NB4 (cell line): ENCODE data around the gene PLXDC1.
A peak's percentile ranks its signal among the peaks of the same experiment; 100 is the strongest.
"Not testable (repeated sequence)": the region's sequence is repeated elsewhere in the genome, so short reads cannot be mapped to it uniquely, and the experiment has no call there.

Experiments
- DNase-seq: peaks from one replicate; pipeline ENCODE4 v3.0.0; 2010; ENCODE audit warnings: low read depth
- H3K4me3 ChIP-seq: one replicate; pipeline ENCODE4 v1.5.1; 2011; ENCODE audit warnings: mild to moderate bottlenecking, low read depth, low read length, moderate library complexity
- MYC ChIP-seq: IDR thresholded peaks from 2 replicates; pipeline ENCODE4 v1.6.1; 2011; ENCODE audit warnings: low read depth, low read length
- POLR2A ChIP-seq: IDR thresholded peaks from 2 replicates; pipeline ENCODE4 v1.6.1; 2011; ENCODE audit warnings: mild to moderate bottlenecking; ENCODE audit not compliant: insufficient read length; ENCODE audit errors: extremely low read depth
- TF ChIP-seq, protein P1 (sequence below): IDR thresholded peaks from 2 replicates; pipeline ENCODE4 v1.6.1; 2011; ENCODE audit warnings: low read depth, low read length
- TF ChIP-seq, protein P2 (sequence below): IDR thresholded peaks from one replicate; pipeline ENCODE4 v1.5.1; 2012; ENCODE audit warnings: low read depth, low read length

Gene PLXDC1

DNA sequence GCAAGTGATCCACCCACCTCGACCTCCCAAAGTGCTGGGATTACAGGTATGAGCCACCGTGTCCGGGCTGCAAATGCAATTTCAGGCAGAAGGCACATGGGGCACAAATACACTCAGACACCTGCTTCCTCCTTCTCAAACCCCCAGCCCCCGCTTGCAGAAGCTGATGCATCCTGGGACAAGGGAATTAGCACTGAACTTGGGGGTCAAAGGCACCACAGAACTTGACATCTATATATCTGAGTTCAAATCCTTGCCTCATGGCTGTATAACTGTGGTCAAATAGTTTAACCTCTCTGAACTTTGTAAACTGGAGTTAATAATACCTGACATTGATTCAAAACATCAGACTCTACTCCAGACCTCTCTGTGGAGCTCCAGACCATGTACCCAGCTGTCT lies 18.7 kb upstream of the PLXDC1 start:
- no peak overlapping the region for H3K4me3 ChIP-seq
- TF ChIP-seq, protein P1, sequence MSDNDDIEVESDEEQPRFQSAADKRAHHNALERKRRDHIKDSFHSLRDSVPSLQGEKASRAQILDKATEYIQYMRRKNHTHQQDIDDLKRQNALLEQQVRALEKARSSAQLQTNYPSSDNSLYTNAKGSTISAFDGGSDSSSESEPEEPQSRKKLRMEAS = no peak
- no peak for TF ChIP-seq MYC
- TF ChIP-seq, protein P2, sequence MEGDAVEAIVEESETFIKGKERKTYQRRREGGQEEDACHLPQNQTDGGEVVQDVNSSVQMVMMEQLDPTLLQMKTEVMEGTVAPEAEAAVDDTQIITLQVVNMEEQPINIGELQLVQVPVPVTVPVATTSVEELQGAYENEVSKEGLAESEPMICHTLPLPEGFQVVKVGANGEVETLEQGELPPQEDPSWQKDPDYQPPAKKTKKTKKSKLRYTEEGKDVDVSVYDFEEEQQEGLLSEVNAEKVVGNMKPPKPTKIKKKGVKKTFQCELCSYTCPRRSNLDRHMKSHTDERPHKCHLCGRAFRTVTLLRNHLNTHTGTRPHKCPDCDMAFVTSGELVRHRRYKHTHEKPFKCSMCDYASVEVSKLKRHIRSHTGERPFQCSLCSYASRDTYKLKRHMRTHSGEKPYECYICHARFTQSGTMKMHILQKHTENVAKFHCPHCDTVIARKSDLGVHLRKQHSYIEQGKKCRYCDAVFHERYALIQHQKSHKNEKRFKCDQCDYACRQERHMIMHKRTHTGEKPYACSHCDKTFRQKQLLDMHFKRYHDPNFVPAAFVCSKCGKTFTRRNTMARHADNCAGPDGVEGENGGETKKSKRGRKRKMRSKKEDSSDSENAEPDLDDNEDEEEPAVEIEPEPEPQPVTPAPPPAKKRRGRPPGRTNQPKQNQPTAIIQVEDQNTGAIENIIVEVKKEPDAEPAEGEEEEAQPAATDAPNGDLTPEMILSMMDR = no peak
- TF ChIP-seq POLR2A = no peak
- peak; percentile 48 for DNase-seq

DNA sequence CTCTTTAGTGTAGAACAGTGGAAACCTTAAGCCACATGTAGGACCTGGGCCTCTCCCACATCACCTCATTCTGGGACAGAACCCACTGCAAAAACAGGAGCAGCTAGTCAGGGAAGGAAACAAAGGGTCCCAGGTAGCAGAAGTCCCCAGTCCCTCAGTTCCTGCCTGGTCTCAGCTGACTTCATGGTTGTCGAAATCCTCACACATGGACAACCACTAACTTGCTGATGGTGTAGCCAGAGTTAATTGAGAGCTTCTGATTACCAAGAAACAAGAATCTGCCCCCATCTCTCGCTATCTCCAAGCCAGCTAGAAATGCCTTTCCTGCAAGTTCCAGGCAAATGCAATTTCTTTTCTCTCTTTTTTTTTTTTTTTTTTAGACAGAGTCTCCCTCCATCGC lies 18.1 kb upstream of the PLXDC1 start:
- H3K4me3 ChIP-seq = no peak overlapping the region
- TF ChIP-seq MYC (no peak), POLR2A (no peak)
- TF ChIP-seq, protein P2 = no peak
- TF ChIP-seq, protein P1 = no peak
- DNase-seq = peak; percentile 58

DNA sequence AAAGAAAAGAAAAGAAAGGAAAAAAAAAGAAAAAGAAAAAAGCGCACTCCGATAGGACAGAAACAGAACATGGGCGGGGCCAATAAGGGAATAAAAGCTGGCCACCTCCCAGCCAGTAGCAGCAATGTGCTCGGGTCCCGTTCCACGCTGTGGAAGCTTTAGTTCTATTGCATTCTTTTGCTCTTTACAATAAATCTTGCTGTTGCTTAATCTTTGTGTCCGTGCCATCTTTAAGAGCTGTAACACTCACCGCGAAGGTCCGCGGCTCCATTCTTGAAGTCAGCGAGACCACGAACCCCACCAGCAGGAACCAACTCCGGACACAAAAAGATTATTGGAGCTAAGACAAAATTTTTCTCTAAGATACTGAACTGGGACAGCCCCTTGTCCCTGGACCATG lies 17.7 kb upstream of the PLXDC1 start:
- TF ChIP-seq, protein P1 = no peak
- TF ChIP-seq, protein P2 = no peak
- TF ChIP-seq POLR2A (no peak), MYC (no peak)
- peak; percentile 71 for DNase-seq
- no peak overlapping the region for H3K4me3 ChIP-seq

DNA sequence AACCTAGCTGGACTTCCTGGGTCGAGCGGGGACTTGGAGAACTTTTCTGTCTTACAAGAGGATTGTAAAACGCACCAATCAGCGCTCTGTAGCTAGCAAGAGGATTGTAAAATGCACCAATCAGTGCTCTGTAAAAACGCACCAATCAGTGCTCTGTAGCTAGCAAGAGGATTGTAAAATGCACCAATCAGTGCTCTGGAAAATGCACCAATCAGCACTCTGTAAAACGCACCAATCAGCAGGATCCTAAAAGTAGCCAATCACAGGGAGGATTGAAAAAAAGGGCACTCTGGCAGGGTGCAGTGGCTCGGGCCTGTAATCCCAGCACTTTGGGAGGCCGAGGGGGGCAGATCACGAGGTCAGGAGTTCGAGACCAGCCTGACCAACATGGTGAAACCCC lies 17.1 kb upstream of the PLXDC1 start:
- DNase-seq, H3K4me3 ChIP-seq: not testable (repeated sequence)

DNA sequence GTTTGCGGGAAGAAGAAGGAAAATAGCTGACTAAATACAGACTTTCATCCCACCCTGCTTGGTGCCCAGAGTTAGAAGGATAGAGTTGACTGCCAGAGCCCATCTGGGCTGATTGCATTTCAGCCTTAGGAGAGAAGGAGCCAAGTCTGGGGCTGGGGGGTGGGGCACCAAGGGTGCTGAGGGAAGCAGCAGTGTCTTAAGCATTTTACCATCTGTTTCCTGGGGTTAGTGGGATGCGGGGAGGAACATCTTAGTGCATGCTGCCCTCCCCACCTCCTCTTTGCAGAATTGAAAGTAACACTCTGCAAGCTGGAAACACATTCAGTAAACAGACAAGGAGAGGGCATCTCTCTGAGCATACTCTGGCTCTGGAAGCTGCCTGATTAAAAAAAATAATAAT lies 16.0 kb upstream of the PLXDC1 start:
- peak; percentile 98 for DNase-seq
- TF ChIP-seq, protein P1 = peak; percentile 11; the same call in 1 of the 2 replicates
- TF ChIP-seq MYC (peak; percentile 67; the same call in 1 of the 2 replicates), POLR2A (no peak)
- TF ChIP-seq, protein P2 = no peak
- H3K4me3 ChIP-seq = peak overlapping the region; percentile 13

DNA sequence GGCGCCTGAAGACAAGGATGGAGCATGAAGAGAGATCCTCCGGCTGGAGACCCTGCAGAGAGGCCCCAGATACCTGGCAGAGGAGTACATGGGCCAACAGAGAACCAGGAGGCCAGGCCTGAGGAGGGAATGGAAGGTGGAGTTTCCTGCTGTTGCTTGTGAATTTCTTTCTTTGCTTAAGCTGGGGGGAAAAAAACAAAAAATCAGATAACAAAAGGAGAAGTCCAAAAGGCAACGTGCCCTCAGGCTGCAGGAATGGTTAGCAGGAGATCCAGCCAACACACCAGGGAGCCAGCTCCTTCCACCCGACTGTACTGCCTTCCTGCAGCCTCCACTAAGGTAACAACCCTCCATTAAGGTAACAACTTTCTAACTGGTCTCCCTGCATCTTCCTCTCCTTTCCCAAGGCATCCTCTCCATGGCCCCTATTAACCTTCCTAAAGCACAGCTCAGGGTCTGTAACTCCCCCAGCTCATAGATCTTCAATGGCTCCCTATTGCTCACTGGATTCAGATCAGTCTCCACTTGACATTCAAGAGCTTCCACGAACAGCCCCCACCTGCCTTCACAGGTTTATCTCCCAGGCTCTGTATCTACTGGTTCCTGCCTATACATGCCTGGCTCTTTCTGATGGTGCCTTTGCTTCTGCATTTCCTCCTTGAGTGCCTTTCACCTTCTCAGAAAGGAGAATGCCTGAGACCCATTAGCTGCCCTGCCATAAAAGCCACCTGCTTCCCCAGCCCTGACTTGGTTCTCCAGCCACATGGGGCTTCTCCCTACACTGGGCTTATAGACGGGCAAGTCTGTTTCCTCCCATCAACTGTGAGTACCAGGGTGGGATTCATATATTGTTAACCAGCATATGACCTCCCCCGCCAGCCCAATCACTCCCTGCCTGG lies 15.2 kb upstream of the PLXDC1 start:
- peak overlapping the region; percentile 13 for H3K4me3 ChIP-seq
- peak; percentile 77 for DNase-seq
- no peak for TF ChIP-seq POLR2A
- TF ChIP-seq, protein P1 = 0 out of 2 replicates have a peak, but pooled peaks have one; percentile 25
- TF ChIP-seq MYC = no peak
